GM21515 (cell line): Measurements from ENCODE around the gene CARD14.
"Not testable (repeated sequence)": the region's sequence is repeated elsewhere in the genome, so short reads cannot be mapped to it uniquely, and the experiment has no call there.

Source experiments
- ATAC-seq: cut with Tn5 transposase; IDR thresholded peaks from one replicate; pipeline ENCODE4 v1.9.1; 2021; ENCODE audit not compliant: unreplicated experiment

CARD14 gene

DNA sequence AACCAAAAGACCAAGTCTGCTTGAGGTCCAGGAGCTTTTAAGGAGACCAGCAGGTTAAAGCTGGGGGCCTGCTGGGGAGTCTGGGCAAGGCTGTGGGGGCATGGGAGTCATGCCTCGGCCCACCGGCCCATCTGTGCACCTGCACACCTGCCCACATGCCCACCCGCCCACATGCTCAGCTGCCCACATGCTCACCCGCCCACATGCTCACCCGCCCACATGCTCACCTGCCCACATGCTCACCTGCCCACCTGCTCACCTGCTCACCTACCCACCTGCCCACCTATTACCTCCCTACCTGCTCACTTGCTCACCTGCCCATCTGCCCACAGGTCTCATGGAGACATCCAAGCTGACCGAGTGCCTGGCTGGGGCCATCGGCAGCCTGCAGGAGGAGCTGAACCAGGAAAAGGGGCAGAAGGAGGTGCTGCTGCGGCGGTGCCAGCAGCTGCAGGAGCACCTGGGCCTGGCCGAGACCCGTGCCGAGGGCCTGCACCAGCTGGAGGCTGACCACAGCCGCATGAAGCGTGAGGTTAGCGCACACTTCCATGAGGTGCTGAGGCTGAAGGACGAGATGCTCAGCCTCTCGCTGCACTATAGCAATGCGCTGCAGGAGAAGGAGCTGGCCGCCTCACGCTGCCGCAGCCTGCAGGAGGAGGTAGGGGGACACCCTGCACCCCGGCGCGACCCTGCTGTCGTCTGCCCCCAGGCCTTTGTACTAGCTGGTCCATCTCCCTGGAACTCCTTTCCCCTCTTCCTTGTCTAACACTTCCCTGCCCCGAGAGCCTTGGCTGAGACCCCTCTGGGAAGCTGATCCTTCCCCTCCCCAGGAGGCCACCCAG lies 14.0 kb downstream of the CARD14 start:
- ATAC-seq = no peak

DNA sequence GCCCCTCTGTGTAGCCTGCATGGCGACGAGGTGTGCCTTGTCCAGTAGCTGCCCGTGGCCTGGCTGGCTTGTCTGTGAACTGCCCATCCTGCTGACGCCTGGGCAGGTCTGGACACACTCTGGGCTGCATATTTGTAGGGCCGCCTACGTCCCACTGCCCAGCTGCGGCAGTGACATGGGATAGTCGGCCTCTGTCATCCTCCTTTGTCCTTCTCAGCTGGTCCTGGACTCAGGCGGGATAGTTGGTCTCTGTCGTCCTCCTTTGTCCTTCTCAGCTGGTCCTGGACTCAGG lies 14.5 kb downstream of the CARD14 start:
- no peak for ATAC-seq

DNA sequence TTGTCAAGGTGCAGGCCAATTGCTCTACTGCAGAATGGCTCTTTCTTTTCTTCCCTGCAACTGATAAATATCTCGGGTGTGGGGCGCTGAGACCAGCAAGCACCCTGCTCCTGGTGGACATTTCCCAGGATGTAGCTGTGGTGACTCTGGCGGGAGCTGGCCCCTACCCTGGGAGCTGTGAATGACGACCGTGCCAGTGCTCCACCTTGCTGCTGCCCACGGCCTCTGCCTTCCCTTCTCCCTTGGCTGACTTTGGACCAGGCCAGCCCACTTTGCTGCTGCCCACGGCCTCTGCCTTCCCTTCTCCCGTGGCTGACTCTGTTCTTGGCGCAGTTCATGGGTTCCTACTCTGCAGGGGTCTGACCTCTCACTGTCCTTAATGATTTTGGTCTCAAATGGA lies 16.1 kb downstream of the CARD14 start:
- ATAC-seq = no peak

DNA sequence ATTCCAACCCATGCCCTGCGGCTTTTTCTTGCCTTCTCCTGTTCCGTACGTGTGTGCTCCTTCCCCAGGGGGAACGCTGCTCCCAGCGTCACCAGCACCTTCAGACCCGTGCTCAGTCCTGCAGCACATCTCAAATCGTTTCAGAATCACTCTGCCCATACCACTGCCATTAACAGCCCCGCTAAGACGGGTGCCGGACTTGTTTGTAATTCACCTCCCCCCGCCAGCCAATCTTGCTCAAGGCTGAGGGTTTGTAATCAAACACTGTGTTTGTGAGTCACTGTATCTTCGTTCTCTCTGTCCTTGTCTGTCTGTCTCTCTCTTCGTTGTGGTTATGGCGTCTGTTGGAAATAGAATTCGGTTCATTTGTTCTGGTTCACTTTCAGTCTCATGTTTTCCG lies 17.3 kb downstream of the CARD14 start:
- no peak for ATAC-seq

DNA sequence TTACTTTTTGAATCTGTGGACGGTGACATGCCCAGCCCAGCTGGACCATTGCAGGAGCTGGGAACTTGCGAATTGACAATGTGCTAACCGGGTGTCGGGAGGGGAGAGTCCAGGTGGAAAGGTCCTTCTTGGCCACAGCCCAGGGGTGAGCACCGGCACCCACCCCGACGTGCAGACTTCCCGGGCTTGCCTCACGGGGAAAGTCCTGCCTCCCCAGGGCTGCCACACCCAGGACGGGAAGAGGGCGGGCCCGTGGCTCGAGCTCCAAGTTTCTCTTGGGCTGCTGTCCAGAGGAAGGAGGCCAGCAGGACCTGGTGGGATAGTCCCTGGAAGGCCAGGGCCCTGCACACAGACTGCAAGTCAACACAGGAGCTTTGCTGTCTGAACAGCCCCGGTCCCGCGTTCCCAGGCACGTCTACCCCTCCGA lies 17.7 kb downstream of the CARD14 start:
- ATAC-seq = no peak

DNA sequence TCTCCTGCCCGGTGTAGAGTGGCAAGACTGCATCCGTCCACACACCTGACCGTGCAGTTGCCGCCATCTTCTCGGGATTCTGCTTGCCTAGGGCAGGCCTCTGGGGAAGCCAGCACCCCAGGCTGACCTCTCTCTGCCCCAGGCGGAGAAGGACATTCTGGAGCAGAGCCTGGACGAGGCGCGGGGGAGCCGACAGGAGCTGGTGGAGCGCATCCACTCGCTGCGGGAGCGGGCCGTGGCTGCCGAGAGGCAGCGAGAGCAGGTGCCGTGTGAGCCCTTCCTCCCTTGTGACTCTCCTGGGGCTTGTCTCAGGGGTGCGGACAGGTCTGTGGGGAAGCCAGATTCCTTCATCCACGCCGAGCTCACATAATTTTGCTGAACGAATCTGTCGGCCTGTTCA lies 19.8 kb downstream of the CARD14 start:
- no peak for ATAC-seq

DNA sequence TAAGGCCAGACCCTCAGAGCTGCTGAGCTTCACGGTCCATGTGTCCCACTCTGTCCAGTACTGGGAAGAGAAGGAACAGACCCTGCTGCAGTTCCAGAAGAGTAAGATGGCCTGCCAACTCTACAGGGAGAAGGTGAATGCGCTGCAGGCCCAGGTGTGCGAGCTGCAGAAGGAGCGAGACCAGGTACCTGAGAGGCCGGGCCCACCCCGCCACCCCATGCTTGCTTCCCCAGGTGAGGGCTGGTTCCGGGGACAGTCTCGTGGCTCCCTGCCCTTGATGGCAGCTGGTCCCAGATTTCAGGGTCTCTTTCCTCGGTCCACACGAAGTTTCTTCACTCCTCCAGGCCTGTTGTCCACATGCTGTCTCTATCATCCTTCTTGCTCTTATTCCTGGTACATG lies 20.9 kb downstream of the CARD14 start:
- no peak for ATAC-seq

DNA sequence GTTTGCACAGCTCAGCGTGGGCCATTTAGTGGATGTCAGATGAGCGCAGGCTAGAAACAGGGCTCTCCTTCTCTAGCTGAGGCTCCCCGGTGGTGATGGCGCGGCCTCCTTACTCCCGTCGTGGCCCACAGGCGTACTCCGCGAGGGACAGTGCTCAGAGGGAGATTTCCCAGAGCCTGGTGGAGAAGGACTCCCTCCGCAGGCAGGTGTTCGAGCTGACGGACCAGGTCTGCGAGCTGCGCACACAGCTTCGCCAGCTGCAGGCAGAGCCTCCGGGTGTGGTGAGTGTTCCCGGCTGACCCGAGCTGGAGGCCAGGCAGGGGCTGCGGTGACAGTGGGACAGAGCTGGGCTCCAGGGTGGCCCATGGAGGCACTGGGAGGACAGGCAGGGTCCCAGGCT lies 21.4 kb downstream of the CARD14 start:
- no peak for ATAC-seq

DNA sequence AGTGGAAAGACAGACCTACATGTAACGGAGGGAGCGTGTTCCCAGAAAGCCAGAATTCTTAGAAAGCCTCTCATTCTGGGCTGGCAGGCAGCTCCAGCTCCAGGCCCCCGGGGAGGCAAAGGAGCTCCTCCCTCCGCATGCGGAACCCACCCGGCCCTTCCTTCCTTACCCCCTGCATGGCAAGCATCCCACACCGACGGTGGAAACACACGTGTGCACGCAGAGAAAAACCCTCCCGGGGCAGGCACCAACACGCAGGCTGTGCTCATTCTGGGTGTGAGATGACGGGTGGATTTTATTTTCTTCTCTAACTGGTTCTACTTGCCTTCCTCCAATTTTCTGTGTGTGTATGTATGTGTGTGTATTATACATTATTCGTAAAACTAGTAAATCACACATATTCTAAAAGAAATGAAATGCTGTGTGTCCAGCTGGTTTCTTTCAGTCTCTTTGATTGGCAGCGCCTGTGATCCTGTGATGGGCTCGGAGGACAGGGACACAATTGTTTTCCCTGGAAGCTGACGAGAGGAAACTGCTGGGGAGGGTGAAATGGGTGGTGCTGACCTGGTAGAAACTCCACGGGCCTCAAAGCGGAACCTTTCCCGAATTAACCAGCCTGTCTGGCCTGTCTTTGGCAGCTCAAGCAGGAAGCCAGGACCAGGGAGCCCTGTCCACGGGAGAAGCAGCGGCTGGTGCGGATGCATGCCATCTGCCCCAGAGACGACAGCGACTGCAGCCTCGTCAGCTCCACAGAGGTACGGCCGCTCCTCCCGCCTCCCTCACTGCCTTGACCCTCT lies 22.2 kb downstream of the CARD14 start:
- ATAC-seq = no peak

DNA sequence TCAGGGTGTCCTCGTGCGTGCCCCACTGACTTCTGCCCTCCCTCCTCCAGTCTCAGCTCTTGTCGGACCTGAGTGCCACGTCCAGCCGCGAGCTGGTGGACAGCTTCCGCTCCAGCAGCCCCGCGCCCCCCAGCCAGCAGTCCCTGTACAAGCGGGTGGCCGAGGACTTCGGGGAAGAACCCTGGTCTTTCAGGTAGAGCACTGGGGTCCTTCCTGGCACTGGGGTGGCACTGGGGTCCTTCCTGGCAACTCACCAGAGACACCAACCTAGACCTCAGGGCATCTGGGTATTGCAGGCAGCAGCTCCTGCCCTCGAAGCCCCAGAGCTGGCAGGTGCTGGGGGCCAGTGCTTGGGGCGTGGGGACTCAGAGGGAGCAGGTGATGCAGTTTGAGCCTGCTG lies 25.3 kb downstream of the CARD14 start:
- ATAC-seq = no peak

DNA sequence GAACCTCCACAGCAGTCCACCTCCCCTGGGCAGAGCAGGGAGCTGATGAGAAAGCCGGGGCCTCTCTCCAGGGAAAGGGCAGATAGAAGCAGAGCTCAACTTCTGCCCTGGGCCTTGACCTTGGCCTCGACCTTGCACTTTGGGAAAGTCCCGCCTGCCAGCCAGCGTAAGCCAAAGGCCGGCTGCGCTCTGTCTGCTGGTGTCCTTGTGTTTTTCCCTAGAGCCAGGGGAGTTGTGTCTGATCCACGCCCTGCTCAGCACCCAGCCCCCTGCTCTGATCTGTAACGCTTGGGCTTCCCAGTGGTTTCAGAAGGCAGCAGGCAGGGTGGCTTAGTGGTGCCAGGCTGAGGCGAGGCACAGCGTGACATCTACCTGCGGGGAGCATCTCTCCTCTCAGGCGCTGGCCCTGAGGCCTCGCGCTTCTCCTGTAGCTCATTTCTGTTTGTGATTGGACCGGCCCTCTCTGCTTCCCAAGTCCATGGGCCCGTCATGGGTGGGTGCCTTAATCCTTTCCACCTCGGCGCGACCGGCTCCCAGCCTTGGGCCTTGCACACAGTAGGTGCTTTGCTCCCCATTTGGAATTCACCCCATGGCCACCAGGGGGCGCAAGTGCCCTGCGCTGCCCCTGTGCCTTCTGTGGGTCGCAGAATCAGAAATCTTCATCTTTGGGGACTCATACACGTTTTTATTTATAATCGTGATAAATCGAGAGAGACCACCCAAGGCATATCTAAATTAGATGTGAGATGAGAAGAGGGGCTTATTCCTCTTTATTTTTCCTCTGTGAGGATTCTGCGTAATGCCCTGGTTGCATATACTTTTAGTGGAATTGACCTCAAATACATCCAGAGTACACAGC lies 26.1 kb downstream of the CARD14 start:
- ATAC-seq = no peak

DNA sequence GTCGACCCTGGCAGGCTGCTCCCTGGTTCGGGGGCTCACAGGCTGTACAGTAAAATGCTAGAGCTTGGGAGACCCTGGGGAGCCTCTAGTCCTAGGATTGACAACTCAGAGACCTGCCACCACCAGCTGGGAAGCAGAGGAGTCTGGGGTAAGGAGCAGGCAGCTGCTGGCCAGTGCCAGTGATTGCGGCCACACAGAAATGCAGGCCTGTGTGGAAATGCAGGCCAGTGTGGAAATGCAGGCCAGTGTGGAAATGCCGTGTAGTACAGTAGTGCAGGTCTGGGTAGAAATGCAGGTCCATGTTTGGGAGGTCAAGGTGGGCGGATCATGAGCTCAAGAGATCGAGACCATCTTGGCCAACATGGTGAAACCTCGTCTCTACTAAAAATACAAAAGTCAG lies 26.8 kb downstream of the CARD14 start:
- no peak for ATAC-seq

DNA sequence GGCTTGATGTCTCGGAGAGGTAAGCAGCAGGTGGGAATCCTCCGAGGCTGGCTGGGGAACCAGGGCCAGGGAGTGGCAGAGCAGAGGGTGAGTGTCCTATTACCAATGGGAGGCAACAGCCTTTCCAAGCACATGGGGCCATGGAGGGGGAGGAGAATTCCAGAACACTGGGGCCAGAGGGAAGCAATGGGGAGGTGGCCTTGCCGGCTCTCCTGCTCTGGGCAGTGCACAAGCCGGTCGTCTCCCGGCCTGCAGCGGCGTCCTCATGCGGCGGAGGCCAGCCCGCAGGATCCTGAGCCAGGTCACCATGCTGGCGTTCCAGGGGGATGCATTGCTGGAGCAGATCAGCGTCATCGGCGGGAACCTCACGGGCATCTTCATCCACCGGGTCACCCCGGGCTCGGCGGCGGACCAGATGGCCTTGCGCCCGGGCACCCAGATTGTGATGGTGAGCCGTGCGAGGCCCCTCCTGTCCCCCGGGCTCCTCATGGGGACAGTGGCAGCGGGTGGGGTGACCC lies 28.4 kb downstream of the CARD14 start:
- ATAC-seq = no peak

DNA sequence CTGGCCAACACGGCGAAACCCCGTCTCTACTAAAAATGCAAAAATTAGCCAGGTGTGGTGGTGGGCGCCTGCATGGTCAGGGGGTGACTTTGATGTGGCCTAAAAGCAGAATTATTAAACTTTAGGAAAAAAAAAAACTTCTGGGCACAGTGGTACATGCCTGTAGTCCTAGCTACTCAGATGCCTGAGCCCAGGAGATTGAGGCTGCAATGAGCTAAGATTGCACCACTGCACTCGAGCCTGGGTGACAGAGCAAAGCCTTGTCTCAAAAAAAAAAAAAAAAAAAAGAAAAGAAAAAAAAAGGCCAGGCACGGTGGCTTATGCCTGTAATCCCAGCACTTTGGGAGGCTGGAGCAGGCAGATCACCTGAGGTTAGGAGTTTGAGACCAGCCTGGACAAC lies 29.5 kb downstream of the CARD14 start:
- not testable (repeated sequence) for ATAC-seq

DNA sequence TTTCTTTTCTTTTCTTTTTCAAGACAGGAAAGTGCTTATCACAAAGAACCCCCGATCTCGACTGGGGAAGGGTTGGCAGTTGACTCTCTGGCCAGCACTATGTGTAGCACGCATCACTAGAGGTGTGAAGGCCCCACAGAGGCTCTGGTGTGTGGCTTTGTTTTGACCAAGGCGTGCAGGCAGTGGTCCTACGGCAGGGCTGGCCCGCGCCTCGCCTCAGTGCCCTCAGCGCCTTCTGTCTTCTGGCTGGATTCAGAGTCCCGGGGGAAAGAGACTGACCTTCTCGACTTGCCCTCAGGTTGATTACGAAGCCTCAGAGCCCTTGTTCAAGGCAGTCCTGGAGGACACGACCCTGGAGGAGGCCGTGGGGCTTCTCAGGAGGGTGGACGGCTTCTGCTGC lies 31.6 kb downstream of the CARD14 start:
- no peak for ATAC-seq

DNA sequence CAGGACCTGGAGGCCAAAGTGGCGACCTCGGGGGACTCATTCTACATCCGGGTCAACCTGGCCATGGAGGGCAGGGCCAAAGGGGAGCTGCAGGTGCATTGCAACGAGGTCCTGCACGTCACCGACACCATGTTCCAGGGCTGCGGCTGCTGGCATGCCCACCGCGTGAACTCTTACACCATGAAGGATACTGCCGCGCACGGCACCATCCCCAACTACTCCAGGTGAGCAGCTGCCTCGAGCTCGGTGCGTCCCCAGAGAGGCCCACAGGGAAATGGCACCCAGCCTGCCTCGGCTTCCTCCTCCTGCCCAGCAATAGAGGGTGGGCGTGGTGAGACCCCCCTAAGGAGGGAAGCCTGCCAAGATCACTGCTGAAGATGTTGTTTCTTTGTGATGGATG lies 32.4 kb downstream of the CARD14 start:
- ATAC-seq = no peak

DNA sequence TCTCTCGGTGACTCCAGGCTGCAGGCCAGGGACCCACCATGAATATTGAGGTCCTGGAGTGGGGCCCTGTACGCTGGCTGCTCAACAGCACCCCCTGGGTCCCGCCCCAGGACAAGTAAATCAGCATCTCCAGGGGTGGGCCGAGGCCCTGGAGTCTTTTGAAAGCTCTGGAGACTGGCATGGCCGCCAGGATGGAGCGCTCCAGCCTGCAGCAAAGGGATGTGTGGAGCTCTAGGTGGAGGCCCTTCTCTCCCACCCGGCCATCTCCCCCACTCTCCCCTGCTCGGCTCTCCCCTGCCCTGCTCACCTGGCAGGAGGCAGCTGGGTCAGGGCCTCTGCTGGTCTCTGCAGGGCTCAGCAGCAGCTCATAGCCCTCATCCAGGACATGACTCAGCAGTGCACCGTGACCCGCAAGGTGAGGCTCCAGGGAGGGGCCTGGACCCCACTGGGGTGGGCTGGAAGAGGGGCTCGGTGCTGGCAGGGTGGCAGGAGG lies 33.7 kb downstream of the CARD14 start:
- ATAC-seq = no peak

DNA sequence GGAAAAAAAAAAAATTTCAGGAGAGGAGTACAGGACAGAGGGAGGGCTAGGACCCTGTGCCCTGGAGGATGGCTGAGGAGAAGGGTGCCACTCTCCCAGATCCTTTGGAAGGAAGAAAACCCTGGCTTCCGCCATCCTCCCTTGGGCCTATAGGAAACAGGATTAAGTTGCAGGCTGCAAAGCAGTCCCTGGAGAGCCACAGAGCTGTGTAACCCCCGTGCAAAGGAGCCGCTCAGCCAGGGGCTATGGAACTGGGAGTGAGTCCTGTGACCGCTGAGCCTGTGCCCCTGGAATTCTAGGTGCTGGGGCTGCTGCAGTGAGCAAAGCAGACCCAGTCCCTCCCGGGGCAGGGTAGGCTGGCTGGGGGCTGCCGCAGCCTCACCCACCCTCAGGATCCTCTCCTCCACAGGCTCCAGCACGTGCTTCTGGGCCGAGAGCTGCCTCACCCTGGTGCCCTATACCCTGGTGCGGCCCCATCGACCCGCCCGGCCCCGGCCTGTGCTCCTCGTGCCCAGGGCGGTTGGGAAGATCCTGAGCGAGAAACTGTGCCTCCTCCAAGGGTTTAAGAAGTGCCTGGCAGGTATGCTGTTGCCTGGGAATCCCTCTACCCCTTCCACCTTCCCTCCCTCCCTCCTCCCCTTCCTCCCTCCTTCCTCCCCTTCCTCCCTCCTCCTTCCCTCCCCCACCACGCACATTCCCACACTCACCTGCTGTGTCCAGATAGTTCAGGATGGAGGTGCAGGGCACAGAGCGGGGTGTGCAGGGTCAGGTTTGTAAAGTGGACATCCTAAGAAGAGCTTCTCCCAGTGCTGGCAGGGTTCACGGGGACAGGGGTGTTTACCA lies 35.0 kb downstream of the CARD14 start:
- ATAC-seq = no peak

DNA sequence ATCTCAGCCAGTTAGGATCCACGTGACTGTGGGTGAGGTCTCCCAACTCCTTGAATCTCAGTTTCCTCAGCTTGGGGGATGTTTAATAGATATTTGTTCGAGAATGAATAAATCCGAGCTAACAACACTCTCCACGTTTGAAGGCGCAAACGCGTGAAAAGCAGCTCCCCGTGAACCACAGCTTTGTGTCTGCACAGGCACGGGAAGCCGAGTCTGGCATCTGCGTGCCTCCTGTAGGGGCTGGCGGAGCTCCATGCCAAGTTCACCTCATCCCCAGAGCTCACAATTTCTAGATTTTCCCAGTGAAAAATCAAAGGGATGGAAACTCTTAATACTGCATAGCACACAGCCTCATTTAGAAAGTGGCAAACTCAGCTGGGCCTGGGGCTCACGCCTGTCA lies 36.0 kb downstream of the CARD14 start:
- no peak for ATAC-seq

DNA sequence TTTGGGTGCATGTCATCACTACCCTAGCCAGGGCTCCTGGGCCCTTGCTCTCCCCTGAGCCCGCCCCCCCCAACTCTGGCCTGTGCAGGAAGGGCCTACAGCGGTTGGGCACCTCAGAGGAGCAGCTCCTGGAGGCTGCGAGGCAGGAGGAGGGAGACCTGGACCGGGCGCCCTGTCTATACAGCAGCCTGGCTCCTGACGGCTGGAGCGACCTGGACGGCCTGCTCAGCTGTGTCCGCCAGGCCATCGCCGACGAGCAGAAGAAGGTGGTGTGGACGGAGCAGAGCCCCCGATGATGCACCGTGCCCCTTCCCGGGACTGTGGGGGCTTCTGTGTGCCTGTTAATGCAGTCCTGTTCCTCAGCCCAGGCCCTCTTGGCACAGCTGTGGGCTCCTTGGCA lies 38.2 kb downstream of the CARD14 start:
- no peak for ATAC-seq
